K562 (cell line): ENCODE data around the gene RHBDF2. TPM values are rescaled to one million over a fixed set of nuclear protein-coding genes. Genes with fewer than 3 reads are reported as not detected.

Source experiments
- ETS1 ChIP-seq: conservative IDR thresholded peaks from 2 replicates; pipeline ENCODE4 v1.6.1; 2011; ENCODE audit warnings: low read depth, mild to moderate bottlenecking, low read length; ENCODE audit not compliant: control insufficient read depth
- ETV5 ChIP-seq: sonication (generic); formaldehyde crosslinking; IDR thresholded peaks from 2 replicates; pipeline ENCODE4 v1.4.0; 2020; ENCODE audit warnings: low read depth, mild to moderate bottlenecking, missing genetic modification reagents
- FOXO4 ChIP-seq: fragments of 450-650 bp; formaldehyde crosslinking; IDR thresholded peaks from 2 replicates; pipeline ENCODE4 v1.4.0; 2020; ENCODE audit warnings: mild to moderate bottlenecking, moderate library complexity
- KHSRP ChIP-seq: fragments of 450-650 bp; IDR thresholded peaks from 2 replicates; pipeline ENCODE4 v1.6.1; 2017
- MBD2 ChIP-seq: sonication (generic); IDR thresholded peaks from 2 replicates; pipeline ENCODE4 v1.6.1; 2016; ENCODE audit warnings: low read depth, borderline replicate concordance
- NFIX ChIP-seq: fragments of 250-450 bp; sonication (Bioruptor Pico); IDR thresholded peaks from 2 replicates; pipeline ENCODE4 v1.4.0; 2020; ENCODE audit warnings: low read depth, mild to moderate bottlenecking, moderate library complexity
- NR1H2 ChIP-seq: sonication (generic); formaldehyde crosslinking; IDR thresholded peaks from 2 replicates; pipeline ENCODE4 v1.4.0; 2020; ENCODE audit warnings: mild to moderate bottlenecking, missing genetic modification reagents
- PHB2 ChIP-seq: fragments of 450-650 bp; IDR thresholded peaks from 2 replicates; pipeline ENCODE4 v1.6.1; 2017; ENCODE audit warnings: low read depth
- RBM39 ChIP-seq: fragments of 200-400 bp; formaldehyde crosslinking; optimal IDR thresholded peaks from 2 replicates; pipeline ENCODE3; 2018; ENCODE audit warnings: low read depth, low read length
- TRIM25 ChIP-seq: fragments of 450-650 bp; IDR thresholded peaks from 2 replicates; pipeline ENCODE4 v1.7.0; 2016; ENCODE audit warnings: borderline replicate concordance
- ZBTB40 ChIP-seq, 2 experiments: fragments of 450-650 bp in 1 of 2; sonication (generic) in 1 of 2; formaldehyde crosslinking in 1 of 2; IDR thresholded peaks; 2 replicates each; pipeline versions ENCODE4 v1.7.1 to v1.9.0; 2016 to 2022; ENCODE audit warnings: inconsistent platforms in 1 of 2, mild to moderate bottlenecking in 1 of 2, missing genetic modification reagents in 1 of 2
- ZFP36 ChIP-seq: fragments of 150-350 bp; IDR thresholded peaks from 2 replicates; pipeline ENCODE4 v1.6.1; 2018; ENCODE audit warnings: low read length, low read depth; ENCODE audit not compliant: partially characterized antibody
- polyA plus RNA-seq, 8 experiments: library from polyadenylated mRNA; depleted of rRNA in 4 of 8; stranded (reverse) in 5 of 8; unstranded in 3 of 8; fragments of >200 nt; fragmentation: Nextera tagmentation in 2 of 8; fragmentation: Illumina TruSeq in 1 of 8; extraction: Ambion mirVana in 2 of 8; extraction: Trizol in 1 of 8; gene quantifications; 2 replicates each; pipeline versions ENCODE4 v1.2.1 to v1.2.3, GENCODE V29; 2011 to 2014; ENCODE audit warnings: inconsistent platforms in 1 of 8, missing spikeins in 1 of 8
- total RNA-seq, 7 experiments: library from RNA; depleted of rRNA in 6 of 7; stranded (reverse); fragments of >200 nt in 6 of 7; fragmentation: Illumina TruSeq in 2 of 7; extraction: Trizol in 2 of 7; gene quantifications; 2 replicates each; pipeline versions ENCODE4 v1.2.1 to v1.2.3, GENCODE V29; 2011 to 2021; ENCODE audit warnings: low replicate concordance in 1 of 7

The RHBDF2 gene
- total and polyA plus RNA-seq, 9 of the 15 experiments (the other 6 are each of a cell fraction or from before 2014, with no cell fraction given), result 0.04 to 2.8 (median 1.1) TPM

GRCh38 chr17:76452660-76453430 is 48.4 kb downstream of the RHBDF2 start, which contains the start of gene UBE2O (continued):
- no peak for TF ChIP-seq ETS1
- no peak for TF ChIP-seq PHB2
- peak; percentile 60; the same call in 1 of the 2 replicates for TF ChIP-seq ZBTB40 (IDR thresholded peaks at IDR 0.05)
- no peak for TF ChIP-seq ZBTB40 (CRISPR knock-in tag; IDR thresholded peaks at IDR 0.05)
- no peak for TF ChIP-seq ETV5 (CRISPR knock-in tag)
- TF ChIP-seq ZFP36, result no peak
- no peak for TF ChIP-seq NFIX
- TF ChIP-seq NR1H2 (CRISPR knock-in tag), result no peak
- TF ChIP-seq RBM39, result no peak
- TF ChIP-seq FOXO4 (CRISPR knock-in tag), result no peak
- peak; percentile 61; the same call in 1 of the 2 replicates for TF ChIP-seq MBD2
- no peak for TF ChIP-seq KHSRP
- no peak for TF ChIP-seq TRIM25
